PC-9 (cell line): ENCODE measurements around the gene GPR142. TPM values are rescaled to one million over a fixed set of nuclear protein-coding genes. Genes with fewer than 3 reads are reported as not detected.

ENCODE experiments used
- BruUV-seq: library from RNA; stranded (reverse); fragments of 400-500 nt; replicated peaks from 2 replicates; lab custom pipeline; 2021; lab: Mats Ljungman, UMichigan
- CTCF ChIA-PET: fragments of 300-600 bp; sonication (Branson Sonifier 250); formaldehyde crosslinking; loops from one replicate; lab custom pipeline; 2022; ENCODE audit warnings: antibody characterized with exemption; lab: Charles Lee
- POLR2A ChIA-PET: fragments of 300-600 bp; sonication (Branson Sonifier 250); formaldehyde crosslinking; loops from one replicate; lab custom pipeline; 2022; ENCODE audit warnings: antibody characterized with exemption; ENCODE audit not compliant: unreplicated experiment; lab: Charles Lee
- DNase-seq, 2 experiments: peaks; one replicate each; pipeline versions ENCODE4 v3.0.0 to v3.0.0-alpha.2; 2015 to 2022; ENCODE audit warnings: mixed read lengths in 1 of 2
- H2AFZ ChIP-seq: fragments of 200-600 bp; sonication (generic); 2 replicates; pipeline ENCODE4 v1.8.1; 2017; ENCODE audit warnings: antibody characterized with exemption
- H3F3A ChIP-seq: fragments of 200-600 bp; sonication (generic); 2 replicates; pipeline ENCODE4 v1.8.1; 2017; ENCODE audit warnings: antibody characterized with exemption, mild to moderate bottlenecking, low read depth; ENCODE audit not compliant: insufficient read depth
- H3K27ac ChIP-seq: fragments of 200-600 bp; sonication (generic); 2 replicates; pipeline ENCODE4 v1.6.1; 2016; ENCODE audit warnings: mixed run types
- H3K27me3 ChIP-seq: fragments of 200-600 bp; sonication (generic); 2 replicates; pipeline ENCODE4 v1.6.1; 2016; ENCODE audit warnings: low read depth, mixed run types; ENCODE audit not compliant: insufficient read depth
- H3K36me3 ChIP-seq: fragments of 200-600 bp; sonication (generic); 2 replicates; pipeline ENCODE4 v1.6.1; 2016; ENCODE audit warnings: low read depth, mixed run types
- H3K4me1 ChIP-seq: fragments of 200-600 bp; sonication (generic); replicated peaks from 2 replicates; pipeline ENCODE4 v1.6.1; 2016; ENCODE audit warnings: mixed run types; ENCODE audit not compliant: insufficient read depth
- H3K4me2 ChIP-seq: fragments of 200-600 bp; sonication (generic); 2 replicates; pipeline ENCODE4 v1.6.1; 2017; ENCODE audit warnings: mixed run types
- H3K4me3 ChIP-seq: fragments of 200-600 bp; sonication (generic); 2 replicates; pipeline ENCODE4 v1.6.1; 2016; ENCODE audit warnings: mixed run types
- H3K79me2 ChIP-seq: fragments of 200-600 bp; sonication (generic); 2 replicates; pipeline ENCODE4 v1.6.1; 2017; ENCODE audit warnings: low read depth, mixed run types
- H3K9me2 ChIP-seq: fragments of 200-600 bp; sonication (generic); 2 replicates; pipeline ENCODE4 v1.8.1; 2017; ENCODE audit warnings: mild to moderate bottlenecking; ENCODE audit not compliant: insufficient read depth
- H3K9me3 ChIP-seq: fragments of 200-600 bp; sonication (generic); 2 replicates; pipeline ENCODE4 v1.8.1; 2016; ENCODE audit warnings: low read depth; ENCODE audit not compliant: insufficient read depth
- H4K20me1 ChIP-seq: fragments of 200-600 bp; sonication (generic); 2 replicates; pipeline ENCODE4 v1.8.1; 2017; ENCODE audit not compliant: insufficient read depth
- EZH2 ChIP-seq: fragments of 200-600 bp; sonication (generic); IDR thresholded peaks from 2 replicates; pipeline ENCODE4 v1.8.0; 2017; ENCODE audit warnings: antibody characterized with exemption, low read depth
- intact Hi-C: fragments of 100-400 bp; cut with micrococcal nuclease; formaldehyde crosslinking; loops from one replicate; pipeline ENCODE4 v1.10.0; 2022; ENCODE audit not compliant: unreplicated experiment
- total RNA-seq: library from RNA; stranded (reverse); gene quantifications from 2 replicates; pipeline ENCODE4 v1.2.3, GENCODE V29; 2021
- TF ChIP-seq, protein P1 (sequence below): fragments of 200-600 bp; sonication (generic); conservative IDR thresholded peaks from 2 replicates; pipeline ENCODE4 v1.6.1; 2017; ENCODE audit warnings: mixed run types, antibody characterized with exemption, mild to moderate bottlenecking, moderate library complexity

Gene GPR142
- total RNA-seq, 1 experiment from 2014 or later = not detected

DNA sequence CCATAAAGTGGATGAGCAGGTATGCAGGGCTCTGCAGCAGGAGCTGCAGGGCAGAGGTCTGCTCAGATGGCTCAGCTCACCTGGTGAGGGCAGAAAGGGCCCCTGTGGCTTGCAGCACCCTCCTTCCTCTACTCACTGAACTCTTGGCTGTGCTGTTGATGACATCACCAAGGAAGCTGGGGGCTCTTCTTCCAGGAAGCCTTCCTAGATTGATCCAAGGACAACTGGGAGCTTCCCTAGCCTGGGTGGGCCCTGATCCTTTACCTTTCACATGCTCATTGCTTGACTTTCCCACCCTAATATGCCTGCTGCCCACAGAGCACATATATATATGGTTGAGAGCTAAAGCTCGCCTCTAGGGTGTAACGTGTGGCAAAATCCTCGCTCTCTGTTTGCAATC lies 38.8 kb upstream of the GPR142 start:
- Histone ChIP-seq H3K79me2 (no peaks in the 10 kb centered on the region), H3K27ac (no peak overlapping the region), H3K4me3 (no peak overlapping the region), H3K36me3 (no peaks in the 10 kb centered on the region), H2AFZ (no peak overlapping the region), H3K9me2 (no peaks in the 10 kb centered on the region), H3K4me2 (no peak overlapping the region), H3K27me3 (peaks cover 55% of the 10 kb centered on the region), H3F3A (no peaks in the 10 kb centered on the region), H4K20me1 (no peaks in the 10 kb centered on the region), H3K9me3 (no peaks in the 10 kb centered on the region), H3K4me1 (no peaks in the 10 kb centered on the region)
- no peak for DNase-seq
- no TSS peak for BruUV-seq
- intact Hi-C loops = no loop called here
- POLR2A ChIA-PET = no interaction called here
- CTCF ChIA-PET = interaction anchor here (0.7 kb wide), 1 partner anchor 272 kb away, joined by 3 read pairs; no protein-coding TSS in a partner anchor
- no peak for TF ChIP-seq EZH2
- TF ChIP-seq, protein P1, sequence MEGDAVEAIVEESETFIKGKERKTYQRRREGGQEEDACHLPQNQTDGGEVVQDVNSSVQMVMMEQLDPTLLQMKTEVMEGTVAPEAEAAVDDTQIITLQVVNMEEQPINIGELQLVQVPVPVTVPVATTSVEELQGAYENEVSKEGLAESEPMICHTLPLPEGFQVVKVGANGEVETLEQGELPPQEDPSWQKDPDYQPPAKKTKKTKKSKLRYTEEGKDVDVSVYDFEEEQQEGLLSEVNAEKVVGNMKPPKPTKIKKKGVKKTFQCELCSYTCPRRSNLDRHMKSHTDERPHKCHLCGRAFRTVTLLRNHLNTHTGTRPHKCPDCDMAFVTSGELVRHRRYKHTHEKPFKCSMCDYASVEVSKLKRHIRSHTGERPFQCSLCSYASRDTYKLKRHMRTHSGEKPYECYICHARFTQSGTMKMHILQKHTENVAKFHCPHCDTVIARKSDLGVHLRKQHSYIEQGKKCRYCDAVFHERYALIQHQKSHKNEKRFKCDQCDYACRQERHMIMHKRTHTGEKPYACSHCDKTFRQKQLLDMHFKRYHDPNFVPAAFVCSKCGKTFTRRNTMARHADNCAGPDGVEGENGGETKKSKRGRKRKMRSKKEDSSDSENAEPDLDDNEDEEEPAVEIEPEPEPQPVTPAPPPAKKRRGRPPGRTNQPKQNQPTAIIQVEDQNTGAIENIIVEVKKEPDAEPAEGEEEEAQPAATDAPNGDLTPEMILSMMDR = no peak

DNA sequence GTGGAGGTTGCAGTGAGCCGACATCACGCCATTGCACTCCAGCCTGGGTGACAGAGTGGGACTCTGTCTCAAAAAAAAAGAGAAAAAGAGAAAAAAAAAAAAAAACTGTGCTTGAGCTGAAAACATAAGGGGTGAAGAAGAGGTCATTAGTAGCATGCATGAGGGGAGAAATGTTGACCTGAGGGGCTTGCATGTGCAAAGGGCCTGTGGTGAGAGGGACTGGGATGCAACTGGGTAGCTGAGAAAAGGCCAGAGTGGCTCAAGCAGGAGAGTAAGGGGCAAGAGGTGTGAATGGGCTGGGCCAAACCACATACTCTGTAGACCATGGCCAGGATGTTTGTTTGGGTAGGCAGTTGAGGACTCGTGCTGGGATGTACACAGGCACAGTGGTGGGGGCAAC lies 37.9 kb upstream of the GPR142 start:
- Histone ChIP-seq H3K4me1 (no peaks in the 10 kb centered on the region), H3K79me2 (no peaks in the 10 kb centered on the region), H3K9me3 (no peaks in the 10 kb centered on the region), H3K4me2 (no peak overlapping the region), H3K9me2 (no peaks in the 10 kb centered on the region), H3K4me3 (no peak overlapping the region), H3K36me3 (no peaks in the 10 kb centered on the region), H3K27me3 (peaks cover 57% of the 10 kb centered on the region), H4K20me1 (no peaks in the 10 kb centered on the region), H2AFZ (no peak overlapping the region), H3F3A (no peaks in the 10 kb centered on the region), H3K27ac (no peak overlapping the region)
- POLR2A ChIA-PET = no interaction called here
- CTCF ChIA-PET = interaction anchor here (0.7 kb wide), 1 partner anchor 271 kb away, joined by 3 read pairs; no protein-coding TSS in a partner anchor
- intact Hi-C loops = no loop called here
- BruUV-seq = no TSS peak
- no peak for TF ChIP-seq EZH2
- TF ChIP-seq, protein P1 = no peak
- DNase-seq = no peak

DNA sequence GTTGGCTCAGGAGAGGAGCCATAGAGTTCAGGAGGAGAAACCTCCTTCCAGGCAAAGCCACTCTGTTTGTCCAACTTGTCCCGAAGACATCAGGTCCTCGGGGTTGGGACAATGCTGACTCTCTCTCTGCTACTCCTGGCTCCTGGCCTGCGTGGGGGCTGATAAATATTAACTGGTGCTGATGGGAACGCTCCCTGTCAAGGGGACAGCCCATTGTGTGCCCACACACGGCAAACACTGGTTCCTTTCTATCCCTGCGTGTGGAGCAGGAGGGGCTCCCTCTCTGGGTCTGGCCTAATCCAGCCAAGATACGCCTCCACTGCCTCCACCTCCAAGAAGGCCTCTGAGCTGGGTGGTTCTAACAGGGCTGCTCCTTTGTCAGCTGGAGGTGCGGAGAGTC lies 36.9 kb upstream of the GPR142 start:
- CTCF ChIA-PET = no interaction called here
- Histone ChIP-seq H3F3A (no peaks in the 10 kb centered on the region), H3K79me2 (no peaks in the 10 kb centered on the region), H3K9me3 (no peaks in the 10 kb centered on the region), H3K36me3 (no peaks in the 10 kb centered on the region), H3K27ac (no peak overlapping the region), H3K4me1 (no peaks in the 10 kb centered on the region), H3K9me2 (no peaks in the 10 kb centered on the region), H2AFZ (no peak overlapping the region), H4K20me1 (no peaks in the 10 kb centered on the region), H3K27me3 (peaks cover 57% of the 10 kb centered on the region), H3K4me3 (no peak overlapping the region), H3K4me2 (no peak overlapping the region)
- BruUV-seq = no TSS peak
- no peak for DNase-seq
- POLR2A ChIA-PET = no interaction called here
- TF ChIP-seq EZH2 = no peak
- TF ChIP-seq, protein P1 = no peak
- intact Hi-C loops = no loop called here
